DOHH2 (cell line): ENCODE data around the gene IER5L.

Experiments used
- CTCF ChIP-seq: fragments of 200-600 bp; sonication (generic); IDR thresholded peaks from one replicate; pipeline ENCODE4 v1.5.1; 2014; ENCODE audit warnings: antibody characterized with exemption, mild to moderate bottlenecking, low read depth, low read length; ENCODE audit not compliant: poor library complexity, severe bottlenecking
- EZH2phosphoT487 ChIP-seq: fragments of 200-600 bp; sonication (generic); IDR thresholded peaks from 2 replicates; pipeline ENCODE4 v1.6.1; 2017; ENCODE audit warnings: borderline replicate concordance, mild to moderate bottlenecking, antibody characterized with exemption, low read length, moderate library complexity, mixed read lengths

GRCh38 chr9:129138476-129139232 lies 39.4 kb downstream of the IER5L start:
- TF ChIP-seq CTCF (no peak), EZH2phosphoT487 (no peak)
